Mucosa of stomach (tissue), 1 donor: Measurements from ENCODE around the gene AOAH.
"Not testable (repeated sequence)": the region's sequence is repeated elsewhere in the genome, so short reads cannot be mapped to it uniquely, and the experiment has no call there.

Source experiments
- H3K27me3 ChIP-seq: one replicate; pipeline ENCODE4 v1.7.0; 2013; ENCODE audit warnings: mild to moderate bottlenecking, low read length; ENCODE audit not compliant: control insufficient read depth, insufficient read depth
- H3K36me3 ChIP-seq: one replicate; pipeline ENCODE4 v1.7.0; 2013; ENCODE audit warnings: low read length; ENCODE audit not compliant: control insufficient read depth, insufficient read depth
- H3K4me1 ChIP-seq: one replicate; pipeline ENCODE4 v1.7.0; 2013; ENCODE audit warnings: mild to moderate bottlenecking, low read length; ENCODE audit not compliant: control insufficient read depth, insufficient read depth
- H3K4me3 ChIP-seq: one replicate; pipeline ENCODE4 v1.7.0; 2013; ENCODE audit warnings: low read length
- H3K9ac ChIP-seq: one replicate; pipeline ENCODE4 v1.7.0; 2013; ENCODE audit warnings: mild to moderate bottlenecking, low read length, moderate library complexity
- H3K9me3 ChIP-seq: one replicate; pipeline ENCODE4 v1.7.0; 2013; ENCODE audit warnings: mild to moderate bottlenecking, low read length, moderate library complexity; ENCODE audit not compliant: control insufficient read depth
- donor health status: Pancreatic carcinoma.

The AOAH gene

GRCh38 chr7:36473454-36474282, 250.6 kb downstream of the AOAH start:
- no peaks in the 10 kb centered on the region for H3K4me1 ChIP-seq
- no peaks in the 10 kb centered on the region for H3K27me3 ChIP-seq
- no peaks in the 10 kb centered on the region for H3K9me3 ChIP-seq
- no peak overlapping the region for H3K9ac ChIP-seq
- H3K36me3 ChIP-seq, result no peaks in the 10 kb centered on the region
- H3K4me3 ChIP-seq, result no peak overlapping the region

GRCh38 chr7:36472141-36472729, 252.1 kb downstream of the AOAH start:
- no peaks in the 10 kb centered on the region for H3K36me3 ChIP-seq
- no peaks in the 10 kb centered on the region for H3K27me3 ChIP-seq
- H3K4me1 ChIP-seq, result no peaks in the 10 kb centered on the region
- no peaks in the 10 kb centered on the region for H3K9me3 ChIP-seq
- no peak overlapping the region for H3K9ac ChIP-seq
- H3K4me3 ChIP-seq, result no peak overlapping the region

- Histone ChIP-seq H3K4me3 (no peak overlapping the region), H3K27me3 (no peaks in the 10 kb centered on the region), H3K9me3 (no peaks in the 10 kb centered on the region), H3K9ac (no peak overlapping the region), H3K36me3 (no peaks in the 10 kb centered on the region), H3K4me1 (no peaks in the 10 kb centered on the region)
Measured at GRCh38 chr7:36469236-36469635, 255.1 kb downstream of the AOAH start.

GRCh38 chr7:36468370-36469101, 255.8 kb downstream of the AOAH start:
- H3K4me1 ChIP-seq, result no peaks in the 10 kb centered on the region

GRCh38 chr7:36466001-36466400, 258.3 kb downstream of the AOAH start:
- not testable (repeated sequence) for H3K9ac ChIP-seq, H3K27me3 ChIP-seq, H3K4me1 ChIP-seq, H3K36me3 ChIP-seq, H3K4me3 ChIP-seq, H3K9me3 ChIP-seq

More at GRCh38 chr7:36468370-36469101, 255.8 kb downstream of the AOAH start:
- H3K4me3 ChIP-seq, result no peak overlapping the region
- H3K36me3 ChIP-seq, result no peaks in the 10 kb centered on the region
- no peaks in the 10 kb centered on the region for H3K9me3 ChIP-seq
- no peaks in the 10 kb centered on the region for H3K27me3 ChIP-seq
- no peak overlapping the region for H3K9ac ChIP-seq

GRCh38 chr7:36464271-36464670, 260.0 kb downstream of the AOAH start:
- no peak overlapping the region for H3K4me3 ChIP-seq
- no peaks in the 10 kb centered on the region for H3K27me3 ChIP-seq
- H3K9ac ChIP-seq, result no peak overlapping the region
- no peaks in the 10 kb centered on the region for H3K36me3 ChIP-seq
- H3K4me1 ChIP-seq, result no peaks in the 10 kb centered on the region
- no peaks in the 10 kb centered on the region for H3K9me3 ChIP-seq
